Nephron (organoid): ENCODE results near the gene UCHL5.

ENCODE experiments used
- H3K27ac Mint-ChIP-seq, 3 experiments: 2 replicates each; pipeline ENCODE4 v1.8.0; 2020; ENCODE audit warnings: mixed read lengths in 3 of 3, mild to moderate bottlenecking in 2 of 3, moderate library complexity in 1 of 3
- H3K27me3 Mint-ChIP-seq: 2 replicates; pipeline ENCODE4 v1.8.0; 2021; ENCODE audit warnings: low read depth, mild to moderate bottlenecking, moderate library complexity, mixed read lengths
- H3K36me3 Mint-ChIP-seq: 2 replicates; pipeline ENCODE4 v1.8.0; 2020; ENCODE audit warnings: low read depth, mixed read lengths
- H3K4me1 Mint-ChIP-seq: 2 replicates; pipeline ENCODE4 v1.8.0; 2020; ENCODE audit warnings: mixed read lengths
- H3K4me3 Mint-ChIP-seq, 3 experiments: 2 replicates each; pipeline ENCODE4 v1.8.0; 2020; ENCODE audit warnings: mild to moderate bottlenecking in 3 of 3, mixed read lengths in 3 of 3, moderate library complexity in 2 of 3
- H3K9me3 Mint-ChIP-seq: 2 replicates; pipeline ENCODE4 v1.8.0; 2020; ENCODE audit warnings: mixed read lengths
- CTCF ChIP-seq, 3 experiments: fragments of 200-600 bp; sonication (generic); IDR thresholded peaks; one replicate each; pipeline ENCODE4 v1.5.0; 2021; ENCODE audit warnings: antibody characterized with exemption in 3 of 3; ENCODE audit not compliant: unreplicated experiment in 3 of 3

UCHL5 gene

GRCh38 chr1:192979542-192979941 lies 79.6 kb downstream of the UCHL5 start:
- Mint-ChIP-seq H3K27me3 (no peaks in the 10 kb centered on the region), H3K4me1 (no peaks in the 10 kb centered on the region), H3K36me3 (peaks cover 5% of the 10 kb centered on the region), H3K9me3 (no peaks in the 10 kb centered on the region), H3K27ac (no peak overlapping the region), H3K4me3 (no peak overlapping the region)
- no peak for TF ChIP-seq CTCF (IDR thresholded peaks at IDR 0.05; ENCODE audit: unreplicated experiment in 3 of 3)

- Mint-ChIP-seq H3K4me1 (no peaks in the 10 kb centered on the region), H3K27me3 (no peaks in the 10 kb centered on the region), H3K36me3 (peaks cover 5% of the 10 kb centered on the region), H3K27ac (no peak overlapping the region), H3K9me3 (no peaks in the 10 kb centered on the region), H3K4me3 (no peak overlapping the region)
- no peak for TF ChIP-seq CTCF (IDR thresholded peaks at IDR 0.05; ENCODE audit: unreplicated experiment in 3 of 3)
These were observed 80.9 kb downstream of the UCHL5 start for GRCh38 chr1:192978195-192978710.

GRCh38 chr1:192977089-192977706 lies 82.0 kb downstream of the UCHL5 start:
- peaks cover 5% of the 10 kb centered on the region for H3K36me3 Mint-ChIP-seq
- H3K27ac Mint-ChIP-seq = no peak overlapping the region
- TF ChIP-seq CTCF (IDR thresholded peaks at IDR 0.05; ENCODE audit: unreplicated experiment in 3 of 3) = no peak
- H3K9me3 Mint-ChIP-seq = no peaks in the 10 kb centered on the region
- no peaks in the 10 kb centered on the region for H3K27me3 Mint-ChIP-seq
- no peaks in the 10 kb centered on the region for H3K4me1 Mint-ChIP-seq
- H3K4me3 Mint-ChIP-seq = no peak overlapping the region

- no peak for TF ChIP-seq CTCF (IDR thresholded peaks at IDR 0.05; ENCODE audit: unreplicated experiment in 3 of 3)
- Mint-ChIP-seq H3K36me3 (peaks cover 5% of the 10 kb centered on the region), H3K9me3 (no peaks in the 10 kb centered on the region), H3K4me1 (no peaks in the 10 kb centered on the region), H3K4me3 (no peak overlapping the region), H3K27ac (no peak overlapping the region), H3K27me3 (no peaks in the 10 kb centered on the region)
These were observed 82.6 kb downstream of the UCHL5 start for GRCh38 chr1:192976576-192976975.

- Mint-ChIP-seq H3K27me3 (no peaks in the 10 kb centered on the region), H3K4me1 (no peaks in the 10 kb centered on the region), H3K4me3 (no peak overlapping the region), H3K27ac (no peak overlapping the region), H3K9me3 (no peaks in the 10 kb centered on the region), H3K36me3 (peaks cover 5% of the 10 kb centered on the region)
- no peak for TF ChIP-seq CTCF (IDR thresholded peaks at IDR 0.05; ENCODE audit: unreplicated experiment in 3 of 3)
These were observed 84.5 kb downstream of the UCHL5 start for GRCh38 chr1:192974701-192975100.

GRCh38 chr1:192973988-192974387 lies 85.2 kb downstream of the UCHL5 start:
- H3K9me3 Mint-ChIP-seq = no peaks in the 10 kb centered on the region

More at GRCh38 chr1:192973988-192974387, 85.2 kb downstream of the UCHL5 start:
- no peak for TF ChIP-seq CTCF (IDR thresholded peaks at IDR 0.05; ENCODE audit: unreplicated experiment in 3 of 3)
- H3K36me3 Mint-ChIP-seq = no peaks in the 10 kb centered on the region
- no peak overlapping the region for H3K27ac Mint-ChIP-seq
- no peaks in the 10 kb centered on the region for H3K4me1 Mint-ChIP-seq
- H3K4me3 Mint-ChIP-seq = no peak overlapping the region
- H3K27me3 Mint-ChIP-seq = no peaks in the 10 kb centered on the region
